A673 (cell line): Measurements from ENCODE around the gene PRM2. TPM values are rescaled to one million over a fixed set of nuclear protein-coding genes. Genes with fewer than 3 reads are reported as not detected.

Experiments
- BruUV-seq: library from RNA; stranded (reverse); fragments of 400-500 nt; replicated peaks from 2 replicates; lab custom pipeline; 2021; lab: Mats Ljungman, UMichigan
- CTCF ChIA-PET: fragments of 300-600 bp; sonication (Branson Sonifier 250); formaldehyde crosslinking; loops from one replicate; lab custom pipeline; 2022; ENCODE audit warnings: antibody characterized with exemption; lab: Charles Lee
- POLR2A ChIA-PET: fragments of 300-600 bp; sonication (Branson Sonifier 250); formaldehyde crosslinking; loops from one replicate; lab custom pipeline; 2022; ENCODE audit warnings: antibody characterized with exemption; ENCODE audit not compliant: low non-redundant PET; lab: Charles Lee
- DNase-seq: peaks from one replicate; pipeline ENCODE4 v3.0.0-alpha.2; 2015; ENCODE audit warnings: low spot score
- H3K27ac ChIP-seq: fragments of 200-600 bp; sonication (generic); 2 replicates; pipeline ENCODE4 v1.5.1; 2016; ENCODE audit warnings: mixed run types, low read depth, mild to moderate bottlenecking, mixed read lengths, antibody characterized with exemption, low read length; ENCODE audit not compliant: poor library complexity, severe bottlenecking
- H3K27me3 ChIP-seq: fragments of 200-600 bp; sonication (generic); replicated peaks from 2 replicates; pipeline ENCODE4 v1.6.1; 2017; ENCODE audit warnings: mixed run types, low read depth, mild to moderate bottlenecking, mixed read lengths, antibody characterized with exemption, low read length; ENCODE audit not compliant: insufficient read depth, poor library complexity
- H3K36me3 ChIP-seq: fragments of 200-600 bp; sonication (generic); 2 replicates; pipeline ENCODE4 v1.6.1; 2016; ENCODE audit warnings: mixed run types, mild to moderate bottlenecking, mixed read lengths, antibody characterized with exemption, low read length; ENCODE audit not compliant: insufficient read depth, poor library complexity, severe bottlenecking
- H3K4me1 ChIP-seq: fragments of 200-600 bp; sonication (generic); 2 replicates; pipeline ENCODE4 v1.6.1; 2017; ENCODE audit warnings: mixed run types, mild to moderate bottlenecking, mixed read lengths, antibody characterized with exemption, low read length; ENCODE audit not compliant: insufficient read depth, poor library complexity, severe bottlenecking
- H3K4me3 ChIP-seq: fragments of 200-600 bp; sonication (generic); 2 replicates; pipeline ENCODE4 v1.5.1; 2016; ENCODE audit warnings: low read depth, mixed run types, mild to moderate bottlenecking, mixed read lengths, low read length; ENCODE audit not compliant: poor library complexity, severe bottlenecking
- H3K9me3 ChIP-seq: fragments of 200-600 bp; sonication (generic); 2 replicates; pipeline ENCODE4 v1.6.1; 2016; ENCODE audit warnings: mixed run types, low read depth, mild to moderate bottlenecking, mixed read lengths, antibody characterized with exemption, low read length; ENCODE audit not compliant: poor library complexity, severe bottlenecking
- EZH2 ChIP-seq: fragments of 200-600 bp; sonication (generic); IDR thresholded peaks from 2 replicates; pipeline ENCODE4 v1.6.1; 2017; ENCODE audit warnings: borderline replicate concordance, low read depth, mild to moderate bottlenecking, mixed read lengths, antibody characterized with exemption, low read length; ENCODE audit not compliant: poor library complexity, severe bottlenecking
- intact Hi-C: fragments of 100-400 bp; cut with micrococcal nuclease; formaldehyde crosslinking; loops from one replicate; pipeline ENCODE4 v1.10.0; 2022; ENCODE audit not compliant: unreplicated experiment
- total RNA-seq: library from RNA; stranded (reverse); gene quantifications from 2 replicates; pipeline ENCODE4 v1.2.3, GENCODE V29; 2021
- TF ChIP-seq, protein P1 (sequence below): fragments of 300-800, 200-600 bp; sonication (generic); conservative IDR thresholded peaks from 2 replicates; pipeline ENCODE4 v1.5.1; 2017; ENCODE audit warnings: low read depth, mild to moderate bottlenecking, antibody characterized with exemption, low read length, moderate library complexity, mixed read lengths

Gene PRM2
- total RNA-seq, 1 experiment from 2014 or later: not detected

GRCh38 chr16:11256661-11257130, 19.6 kb downstream of the PRM2 start:
- Histone ChIP-seq H3K36me3 (no peaks in the 10 kb centered on the region), H3K27me3 (peaks cover 16% of the 10 kb centered on the region), H3K9me3 (no peaks in the 10 kb centered on the region), H3K4me3 (peak overlapping the region; percentile 73), H3K4me1 (peaks cover 14% of the 10 kb centered on the region), H3K27ac (peak overlapping the region; percentile 72)
- BruUV-seq: no TSS peak
- DNase-seq: peak; percentile 29
- intact Hi-C loops: loop anchor here (1.0 to 5.0 kb wide), 3 partner anchors 100 to 285 kb away; no protein-coding TSS in a partner anchor
- ChIA-PET CTCF (interaction anchor here (0.5 to 3.4 kb wide), 10 partner anchors 101 to 617 kb away, joined by 3 to 14 read pairs (median 4); no protein-coding TSS in a partner anchor), POLR2A (interaction anchor here (0.6 kb wide), 2 partner anchors 91 to 161 kb away, joined by 4 read pairs; no protein-coding TSS in a partner anchor)
- no peak for TF ChIP-seq EZH2
- TF ChIP-seq, protein P1, sequence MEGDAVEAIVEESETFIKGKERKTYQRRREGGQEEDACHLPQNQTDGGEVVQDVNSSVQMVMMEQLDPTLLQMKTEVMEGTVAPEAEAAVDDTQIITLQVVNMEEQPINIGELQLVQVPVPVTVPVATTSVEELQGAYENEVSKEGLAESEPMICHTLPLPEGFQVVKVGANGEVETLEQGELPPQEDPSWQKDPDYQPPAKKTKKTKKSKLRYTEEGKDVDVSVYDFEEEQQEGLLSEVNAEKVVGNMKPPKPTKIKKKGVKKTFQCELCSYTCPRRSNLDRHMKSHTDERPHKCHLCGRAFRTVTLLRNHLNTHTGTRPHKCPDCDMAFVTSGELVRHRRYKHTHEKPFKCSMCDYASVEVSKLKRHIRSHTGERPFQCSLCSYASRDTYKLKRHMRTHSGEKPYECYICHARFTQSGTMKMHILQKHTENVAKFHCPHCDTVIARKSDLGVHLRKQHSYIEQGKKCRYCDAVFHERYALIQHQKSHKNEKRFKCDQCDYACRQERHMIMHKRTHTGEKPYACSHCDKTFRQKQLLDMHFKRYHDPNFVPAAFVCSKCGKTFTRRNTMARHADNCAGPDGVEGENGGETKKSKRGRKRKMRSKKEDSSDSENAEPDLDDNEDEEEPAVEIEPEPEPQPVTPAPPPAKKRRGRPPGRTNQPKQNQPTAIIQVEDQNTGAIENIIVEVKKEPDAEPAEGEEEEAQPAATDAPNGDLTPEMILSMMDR: no peak

DNA sequence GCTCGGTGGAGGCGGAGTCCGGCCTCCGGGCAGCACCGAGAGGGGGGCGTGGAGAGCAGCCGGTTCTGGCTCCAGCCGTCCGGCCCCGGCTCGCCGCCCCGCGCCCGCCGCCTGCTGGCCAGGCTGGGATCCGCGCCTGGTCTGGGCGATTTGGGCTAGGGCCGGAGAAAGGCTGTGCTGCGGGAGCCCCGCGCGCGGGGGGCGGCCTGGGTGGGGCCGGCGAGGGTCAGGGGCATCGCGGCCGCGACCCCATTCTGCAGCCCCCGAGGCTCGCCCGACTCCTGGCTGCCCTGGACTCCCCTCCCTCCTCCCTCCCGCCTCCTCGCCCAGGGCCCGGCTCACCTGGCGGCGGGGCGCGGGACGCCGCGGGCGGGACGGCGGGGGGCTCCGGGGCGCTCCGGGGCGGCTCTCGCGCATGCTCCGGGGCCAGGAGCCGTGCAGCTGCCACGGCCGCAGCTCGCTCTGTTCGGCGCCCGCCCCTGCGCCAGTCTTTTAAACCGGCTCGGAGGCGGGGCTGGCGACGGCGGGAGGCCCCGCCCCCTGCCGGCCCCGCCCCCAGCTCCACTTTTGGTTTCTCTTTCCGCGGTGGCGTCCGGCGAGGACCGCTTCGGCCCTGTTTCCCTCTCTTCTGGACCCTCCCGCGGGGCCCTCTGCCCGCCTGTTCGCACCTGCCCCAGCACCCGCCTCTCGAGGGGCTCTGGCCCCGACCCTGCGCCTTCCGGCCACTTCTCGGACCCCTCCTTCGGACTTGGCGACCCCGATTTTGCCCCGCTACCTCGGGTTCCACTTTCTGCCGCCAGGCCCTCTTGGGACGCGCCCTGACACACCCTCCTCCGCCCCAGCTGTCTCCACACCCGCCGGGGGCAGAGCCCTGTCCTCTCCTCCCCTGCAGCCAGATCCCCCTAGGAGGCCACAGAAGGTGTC, 20.3 kb downstream of the PRM2 start, which contains the start of gene SOCS1:
Gene SOCS1 (minus strand): TSS at position 468 of the 924 bp plus-strand sequence. CDS start 726 bp downstream, outside the sequence.
- H3K27me3 ChIP-seq: peaks cover 16% of the 10 kb centered on the region
- H3K4me1 ChIP-seq: peaks cover 14% of the 10 kb centered on the region
- H3K9me3 ChIP-seq: no peaks in the 10 kb centered on the region
- ChIA-PET CTCF (interaction anchor here (0.5 to 3.4 kb wide), 14 partner anchors 8 to 618 kb away, joined by 3 to 14 read pairs (median 4); partner anchors contain the start of gene DEXI), POLR2A (interaction anchor here (0.6 kb wide), 2 partner anchors 91 to 161 kb away, joined by 4 read pairs; no protein-coding TSS in a partner anchor)
- no TSS peak for BruUV-seq
- peak within 1 kb of the TSS; percentile 72 for H3K27ac ChIP-seq
- peak; percentile 84 for DNase-seq
- H3K36me3 ChIP-seq: no peaks in the 10 kb centered on the region
- intact Hi-C loops: loop anchor here (5.0 kb wide), 1 partner anchor 154 kb away; no protein-coding TSS in a partner anchor
- no peak for TF ChIP-seq EZH2
- TF ChIP-seq, protein P1: peak; percentile 59
- H3K4me3 ChIP-seq: peak within 1 kb of the TSS; percentile 73
